ENCODE results near the gene FARS2. TPM values are rescaled to one million over a fixed set of nuclear protein-coding genes. Genes with fewer than 3 reads are reported as not detected.
"Not testable (repeated sequence)": the region's sequence is repeated elsewhere in the genome, so short reads cannot be mapped to it uniquely, and the experiment has no call there.

Gene FARS2
- total RNA-seq, 1 experiment from 2014 or later, result 13.8 TPM

- no peaks in the 10 kb centered on the region for H3K79me2 ChIP-seq (ENCODE audit: insufficient read depth, low read length)
- TF ChIP-seq ZFX (IDR thresholded peaks at IDR 0.05) (no peak), CBX3 (IDR thresholded peaks at IDR 0.05; ENCODE audit: low read depth) (no peak), EGR1 (IDR thresholded peaks at IDR 0.05; ENCODE audit: low read depth) (no peak), POLR2A (IDR thresholded peaks at IDR 0.05; ENCODE audit: borderline replicate concordance, extremely low read depth, insufficient read depth, insufficient read length) (no peak), EZH2 (IDR thresholded peaks at IDR 0.05) (no peak), ZNF274 (IDR thresholded peaks at IDR 0.05; ENCODE audit: low read depth, low read length) (no peak), FOSL1 (IDR thresholded peaks at IDR 0.05; ENCODE audit: low read depth) (no peak), SIN3A (IDR thresholded peaks at IDR 0.05; ENCODE audit: low read depth) (no peak), REST (IDR thresholded peaks at IDR 0.05; ENCODE audit: low read depth) (no peak), ZBTB33 (IDR thresholded peaks at IDR 0.05; ENCODE audit: extremely low read depth, insufficient replicate concordance, low read length) (no peak), TCF7L2 (IDR thresholded peaks at IDR 0.05; ENCODE audit: borderline replicate concordance, extremely low read depth, insufficient read depth, insufficient read length) (no peak), POLR2AphosphoS5 (IDR thresholded peaks at IDR 0.05; ENCODE audit: low read depth, low read length) (no peak), CTCF (IDR thresholded peaks at IDR 0.05 in 2 of 3, conservative IDR thresholded peaks at IDR 0.05 in 1 of 3; ENCODE audit: borderline replicate concordance in 1 of 3, insufficient read depth in 1 of 3, low read depth in 2 of 3, low read length in 2 of 3) (no peak), EZH2phosphoT487 (IDR thresholded peaks at IDR 0.05; ENCODE audit: borderline replicate concordance) (no peak)
- no peak overlapping the region for H3K9ac ChIP-seq (ENCODE audit: low read length)
- no peak overlapping the region for H2AFZ ChIP-seq (ENCODE audit: low read depth, low read length, poor library complexity, severe bottlenecking)
- no peak overlapping the region for H3K4me3 ChIP-seq (replicated peaks in 1 of 2; ENCODE audit: low read depth in 1 of 2, low read length in 2 of 2)
- H3K9me2 ChIP-seq (ENCODE audit: insufficient read depth), result no peaks in the 10 kb centered on the region
- H3K36me3 ChIP-seq (ENCODE audit: control insufficient read depth in 1 of 2, insufficient read depth in 2 of 2, low read length in 2 of 2), result no peaks in the 10 kb centered on the region
- DNase-seq (ENCODE audit: low read depth, low spot score), result no peak
- ChIA-PET POLR2A (no interaction called here), RAD21 (ENCODE audit: low non-redundant PET in 1 of 2, low total read pairs in 2 of 2, uncharacterized antibody in 2 of 2, unreplicated experiment in 2 of 2) (no interaction called here), CTCF (no interaction called here)
- intact Hi-C loops (cut with micrococcal nuclease), result no loop called here
- no TSS peak for BruUV-seq (replicated peaks)
- no peak for ATAC-seq
- no peak overlapping the region for H3K4me2 ChIP-seq (ENCODE audit: low read length)
- no peaks in the 10 kb centered on the region for H3K4me1 ChIP-seq (ENCODE audit: control insufficient read depth in 1 of 2, insufficient read depth in 2 of 2, low read length in 2 of 2)
- no peaks in the 10 kb centered on the region for H3K27me3 ChIP-seq (ENCODE audit: insufficient read depth, low read length)
- H4K20me1 ChIP-seq (ENCODE audit: insufficient read depth), result no peaks in the 10 kb centered on the region
- H3K27ac ChIP-seq (ENCODE audit: low read depth, low read length), result no peak overlapping the region
- H3K9me3 ChIP-seq (ENCODE audit: control insufficient read depth in 1 of 2, insufficient read depth in 1 of 2, low read depth in 1 of 2, low read length in 2 of 2), result no peaks in the 10 kb centered on the region
These were observed 394.9 kb downstream of the FARS2 start for GRCh38 chr6:5656226-5656625.

- ATAC-seq; H4K20me1 ChIP-seq (ENCODE audit: insufficient read depth); POLR2A ChIA-PET; RAD21 ChIA-PET (ENCODE audit: low non-redundant PET in 1 of 2, low total read pairs in 2 of 2, uncharacterized antibody in 2 of 2, unreplicated experiment in 2 of 2); intact Hi-C loops (cut with micrococcal nuclease); CTCF ChIA-PET; H3K9ac ChIP-seq (ENCODE audit: low read length); BruUV-seq (replicated peaks); H2AFZ ChIP-seq (ENCODE audit: low read depth, low read length, poor library complexity, severe bottlenecking); H3K4me2 ChIP-seq (ENCODE audit: low read length); H3K4me1 ChIP-seq (ENCODE audit: control insufficient read depth in 1 of 2, insufficient read depth in 2 of 2, low read length in 2 of 2); H3K9me3 ChIP-seq (ENCODE audit: control insufficient read depth in 1 of 2, insufficient read depth in 1 of 2, low read depth in 1 of 2, low read length in 2 of 2); H3K27me3 ChIP-seq (ENCODE audit: insufficient read depth, low read length); H3K36me3 ChIP-seq (ENCODE audit: control insufficient read depth in 1 of 2, insufficient read depth in 2 of 2, low read length in 2 of 2); H3K9me2 ChIP-seq (ENCODE audit: insufficient read depth); H3K79me2 ChIP-seq (ENCODE audit: insufficient read depth, low read length); DNase-seq (ENCODE audit: low read depth, low spot score); H3K4me3 ChIP-seq (replicated peaks in 1 of 2; ENCODE audit: low read depth in 1 of 2, low read length in 2 of 2); H3K27ac ChIP-seq (ENCODE audit: low read depth, low read length): not testable (repeated sequence)
These were observed 395.4 kb downstream of the FARS2 start for GRCh38 chr6:5656695-5657094.

All from HCT116 (cell line).